A673 (cell line): ENCODE measurements around the gene PPP2R1A. TPM values are rescaled to one million over a fixed set of nuclear protein-coding genes. Genes with fewer than 3 reads are reported as not detected.
"Not testable (repeated sequence)": the region's sequence is repeated elsewhere in the genome, so short reads cannot be mapped to it uniquely, and the experiment has no call there.

Experiments
- BruUV-seq: library from RNA; stranded (reverse); fragments of 400-500 nt; replicated peaks from 2 replicates; lab custom pipeline; 2021; lab: Mats Ljungman, UMichigan
- CTCF ChIA-PET: fragments of 300-600 bp; sonication (Branson Sonifier 250); formaldehyde crosslinking; loops from one replicate; lab custom pipeline; 2022; ENCODE audit warnings: antibody characterized with exemption; lab: Charles Lee
- POLR2A ChIA-PET: fragments of 300-600 bp; sonication (Branson Sonifier 250); formaldehyde crosslinking; loops from one replicate; lab custom pipeline; 2022; ENCODE audit warnings: antibody characterized with exemption; ENCODE audit not compliant: low non-redundant PET; lab: Charles Lee
- DNase-seq: peaks from one replicate; pipeline ENCODE4 v3.0.0-alpha.2; 2015; ENCODE audit warnings: low spot score
- H3K27ac ChIP-seq: fragments of 200-600 bp; sonication (generic); 2 replicates; pipeline ENCODE4 v1.5.1; 2016; ENCODE audit warnings: mixed run types, low read depth, mild to moderate bottlenecking, mixed read lengths, antibody characterized with exemption, low read length; ENCODE audit not compliant: poor library complexity, severe bottlenecking
- H3K27me3 ChIP-seq: fragments of 200-600 bp; sonication (generic); replicated peaks from 2 replicates; pipeline ENCODE4 v1.6.1; 2017; ENCODE audit warnings: mixed run types, low read depth, mild to moderate bottlenecking, mixed read lengths, antibody characterized with exemption, low read length; ENCODE audit not compliant: insufficient read depth, poor library complexity
- H3K36me3 ChIP-seq: fragments of 200-600 bp; sonication (generic); 2 replicates; pipeline ENCODE4 v1.6.1; 2016; ENCODE audit warnings: mixed run types, mild to moderate bottlenecking, mixed read lengths, antibody characterized with exemption, low read length; ENCODE audit not compliant: insufficient read depth, poor library complexity, severe bottlenecking
- H3K4me1 ChIP-seq: fragments of 200-600 bp; sonication (generic); 2 replicates; pipeline ENCODE4 v1.6.1; 2017; ENCODE audit warnings: mixed run types, mild to moderate bottlenecking, mixed read lengths, antibody characterized with exemption, low read length; ENCODE audit not compliant: insufficient read depth, poor library complexity, severe bottlenecking
- H3K4me3 ChIP-seq: fragments of 200-600 bp; sonication (generic); 2 replicates; pipeline ENCODE4 v1.5.1; 2016; ENCODE audit warnings: low read depth, mixed run types, mild to moderate bottlenecking, mixed read lengths, low read length; ENCODE audit not compliant: poor library complexity, severe bottlenecking
- H3K9me3 ChIP-seq: fragments of 200-600 bp; sonication (generic); 2 replicates; pipeline ENCODE4 v1.6.1; 2016; ENCODE audit warnings: mixed run types, low read depth, mild to moderate bottlenecking, mixed read lengths, antibody characterized with exemption, low read length; ENCODE audit not compliant: poor library complexity, severe bottlenecking
- CTCF ChIP-seq: fragments of 300-800, 200-600 bp; sonication (generic); conservative IDR thresholded peaks from 2 replicates; pipeline ENCODE4 v1.5.1; 2017; ENCODE audit warnings: low read depth, mild to moderate bottlenecking, antibody characterized with exemption, low read length, moderate library complexity, mixed read lengths
- EZH2 ChIP-seq: fragments of 200-600 bp; sonication (generic); IDR thresholded peaks from 2 replicates; pipeline ENCODE4 v1.6.1; 2017; ENCODE audit warnings: borderline replicate concordance, low read depth, mild to moderate bottlenecking, mixed read lengths, antibody characterized with exemption, low read length; ENCODE audit not compliant: poor library complexity, severe bottlenecking
- intact Hi-C: fragments of 100-400 bp; cut with micrococcal nuclease; formaldehyde crosslinking; loops from one replicate; pipeline ENCODE4 v1.10.0; 2022; ENCODE audit not compliant: unreplicated experiment
- total RNA-seq: library from RNA; stranded (reverse); gene quantifications from 2 replicates; pipeline ENCODE4 v1.2.3, GENCODE V29; 2021

PPP2R1A gene
- total RNA-seq, 1 experiment from 2014 or later, result 324 TPM

GRCh38 chr19:52200044-52200443, 10.2 kb downstream of the PPP2R1A start:
- no TSS peak for BruUV-seq
- POLR2A ChIA-PET, result no interaction called here
- H3K27me3 ChIP-seq, result no peaks in the 10 kb centered on the region
- intact Hi-C loops, result no loop called here
- no peak overlapping the region for H3K4me3 ChIP-seq
- H3K4me1 ChIP-seq, result no peaks in the 10 kb centered on the region
- DNase-seq, result no peak
- CTCF ChIA-PET, result no interaction called here
- TF ChIP-seq EZH2, result no peak
- no peak for TF ChIP-seq CTCF
- H3K9me3 ChIP-seq, result no peaks in the 10 kb centered on the region
- H3K27ac ChIP-seq, result no peak overlapping the region
- H3K36me3 ChIP-seq, result peaks cover 76% of the 10 kb centered on the region

DNA sequence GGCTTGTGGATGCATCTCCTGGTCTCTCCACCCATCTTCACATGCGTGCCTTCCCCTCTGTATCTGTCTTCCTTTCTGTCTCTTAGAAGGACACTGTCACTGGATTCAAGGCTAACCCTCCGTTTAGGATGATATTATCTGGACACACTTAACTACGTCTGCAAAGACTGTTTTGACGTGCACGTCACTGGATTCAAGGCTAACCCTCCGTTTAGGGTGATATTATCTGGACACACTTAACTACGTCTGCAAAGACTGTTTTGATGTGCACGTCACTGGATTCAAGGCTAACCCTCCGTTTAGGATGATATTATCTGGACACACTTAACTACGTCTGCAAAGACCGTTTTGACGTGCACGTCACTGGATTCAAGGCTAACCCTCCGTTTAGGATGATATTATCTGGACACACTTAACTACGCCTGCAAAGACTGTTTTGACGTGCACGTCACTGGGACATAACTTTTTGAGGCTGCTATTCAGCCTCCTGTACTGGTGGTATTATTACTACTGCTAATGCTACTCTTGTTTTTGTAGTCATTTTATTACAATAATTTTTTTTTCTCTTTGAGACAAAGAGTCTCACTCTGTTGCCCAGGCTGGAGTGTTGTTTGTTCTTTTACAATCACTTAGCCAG, 11.0 kb downstream of the PPP2R1A start:
- DNase-seq, CTCF ChIA-PET, H3K4me3 ChIP-seq, H3K9me3 ChIP-seq, intact Hi-C loops, H3K4me1 ChIP-seq, BruUV-seq, H3K27ac ChIP-seq, H3K27me3 ChIP-seq, POLR2A ChIA-PET: not testable (repeated sequence)
- peaks cover 76% of the 10 kb centered on the region for H3K36me3 ChIP-seq

DNA sequence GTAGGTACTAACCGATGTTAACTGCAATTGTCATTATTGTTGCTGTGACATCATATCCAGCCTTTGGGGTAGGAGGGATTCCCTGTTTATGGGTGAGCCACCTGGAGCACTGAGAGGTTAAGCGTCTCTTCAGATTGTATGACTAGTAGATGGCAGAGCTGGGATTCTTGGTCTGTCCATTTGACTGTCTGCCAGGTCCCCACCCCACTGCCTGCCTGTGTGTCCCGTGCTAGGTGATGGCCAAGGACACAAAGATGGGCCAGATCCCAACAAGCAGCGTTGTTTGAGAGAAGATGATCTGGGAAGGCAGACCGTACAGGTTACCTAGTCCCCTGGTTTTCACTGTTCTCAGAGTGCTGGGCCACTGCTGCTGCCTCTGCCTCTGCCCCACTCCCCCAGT, 16.6 kb downstream of the PPP2R1A start:
- DNase-seq, result no peak
- H3K27ac ChIP-seq, result no peak overlapping the region
- H3K4me1 ChIP-seq, result no peaks in the 10 kb centered on the region
- intact Hi-C loops, result no loop called here
- H3K9me3 ChIP-seq, result no peaks in the 10 kb centered on the region
- H3K27me3 ChIP-seq, result no peaks in the 10 kb centered on the region
- no TSS peak for BruUV-seq
- POLR2A ChIA-PET, result no interaction called here
- CTCF ChIA-PET, result no interaction called here
- no peak overlapping the region for H3K4me3 ChIP-seq
- TF ChIP-seq CTCF (no peak), EZH2 (no peak)
- peaks cover 90% of the 10 kb centered on the region for H3K36me3 ChIP-seq

GRCh38 chr19:52211203-52211602, 21.4 kb downstream of the PPP2R1A start:
- no peak overlapping the region for H3K4me3 ChIP-seq
- BruUV-seq, result no TSS peak
- no peaks in the 10 kb centered on the region for H3K4me1 ChIP-seq
- H3K27me3 ChIP-seq, result no peaks in the 10 kb centered on the region
- peaks cover 91% of the 10 kb centered on the region for H3K36me3 ChIP-seq
- intact Hi-C loops, result no loop called here
- ChIA-PET CTCF (no interaction called here), POLR2A (no interaction called here)
- DNase-seq, result no peak
- TF ChIP-seq CTCF (no peak), EZH2 (no peak)
- H3K27ac ChIP-seq, result no peak overlapping the region
- H3K9me3 ChIP-seq, result no peaks in the 10 kb centered on the region
